Stimulated activated CD4-positive, alpha-beta T cell treated with anti-CD3 and anti-CD28 coated beads, Interleukin-4, amount 100 ng/mL, for 1 hour (primary cell): ENCODE data around the gene LILRB2.
"Not testable (repeated sequence)": the region's sequence is repeated elsewhere in the genome, so short reads cannot be mapped to it uniquely, and the experiment has no call there.

Source experiments
- DNase-seq: peaks from one replicate; pipeline ENCODE4 v3.0.0-alpha.2; 2020

The LILRB2 gene

DNA sequence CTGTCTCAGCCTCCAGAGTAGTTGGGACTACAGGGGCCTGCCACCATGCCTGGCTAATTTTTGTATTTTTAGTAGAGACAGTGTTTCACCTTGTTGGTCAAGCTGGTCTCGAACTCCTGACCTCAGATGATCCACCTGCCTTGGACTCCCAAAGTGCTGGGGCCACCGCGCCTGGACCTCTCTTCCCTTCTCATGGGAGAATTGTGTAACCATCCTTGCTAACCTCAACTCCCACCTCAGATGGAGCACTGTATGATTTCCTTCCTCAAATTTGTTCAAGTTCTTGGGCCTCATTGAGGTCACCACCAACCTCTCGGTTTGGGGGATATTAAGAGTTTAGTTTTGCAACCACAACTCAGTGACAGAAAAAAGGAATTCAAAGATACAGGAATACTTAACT lies 21.3 kb upstream of the LILRB2 start:
- no peak for DNase-seq

DNA sequence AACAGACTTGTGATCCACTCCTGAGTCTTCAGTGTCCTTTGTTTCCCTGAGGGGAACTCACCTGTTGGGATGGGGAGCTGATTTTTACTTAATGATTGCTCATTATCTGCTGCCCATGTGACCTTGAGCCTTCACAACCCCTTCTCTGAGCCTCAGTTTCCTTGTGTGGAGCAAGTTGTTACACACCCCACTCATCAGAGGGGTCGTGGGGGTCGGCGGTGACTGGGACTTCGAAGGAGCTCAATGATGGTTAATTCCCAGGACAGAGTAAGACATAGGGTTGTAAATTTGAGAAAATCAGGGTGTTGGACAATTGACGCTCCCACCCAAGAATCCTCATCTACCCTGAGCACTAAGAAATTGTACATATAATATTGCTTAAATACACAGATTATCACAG lies 18.6 kb upstream of the LILRB2 start:
- no peak for DNase-seq

DNA sequence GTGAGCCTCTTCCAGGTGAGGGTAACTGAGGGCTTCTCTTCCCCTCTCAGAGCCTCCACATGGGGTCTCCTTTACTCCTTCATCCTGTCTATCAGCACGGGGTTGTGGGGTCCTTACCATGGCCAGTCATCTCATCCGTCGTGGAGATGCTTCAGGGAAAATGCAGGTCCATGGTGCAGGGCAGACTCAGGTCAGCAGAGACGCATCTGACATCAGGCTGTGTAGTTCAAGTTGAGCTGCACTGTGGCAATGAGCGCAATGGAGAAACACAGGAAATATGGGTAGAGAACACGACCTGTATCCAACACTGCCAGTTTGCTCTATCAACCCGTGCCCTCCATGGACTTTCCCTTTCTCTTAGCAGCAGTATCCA lies 18.2 kb upstream of the LILRB2 start:
- no peak for DNase-seq

DNA sequence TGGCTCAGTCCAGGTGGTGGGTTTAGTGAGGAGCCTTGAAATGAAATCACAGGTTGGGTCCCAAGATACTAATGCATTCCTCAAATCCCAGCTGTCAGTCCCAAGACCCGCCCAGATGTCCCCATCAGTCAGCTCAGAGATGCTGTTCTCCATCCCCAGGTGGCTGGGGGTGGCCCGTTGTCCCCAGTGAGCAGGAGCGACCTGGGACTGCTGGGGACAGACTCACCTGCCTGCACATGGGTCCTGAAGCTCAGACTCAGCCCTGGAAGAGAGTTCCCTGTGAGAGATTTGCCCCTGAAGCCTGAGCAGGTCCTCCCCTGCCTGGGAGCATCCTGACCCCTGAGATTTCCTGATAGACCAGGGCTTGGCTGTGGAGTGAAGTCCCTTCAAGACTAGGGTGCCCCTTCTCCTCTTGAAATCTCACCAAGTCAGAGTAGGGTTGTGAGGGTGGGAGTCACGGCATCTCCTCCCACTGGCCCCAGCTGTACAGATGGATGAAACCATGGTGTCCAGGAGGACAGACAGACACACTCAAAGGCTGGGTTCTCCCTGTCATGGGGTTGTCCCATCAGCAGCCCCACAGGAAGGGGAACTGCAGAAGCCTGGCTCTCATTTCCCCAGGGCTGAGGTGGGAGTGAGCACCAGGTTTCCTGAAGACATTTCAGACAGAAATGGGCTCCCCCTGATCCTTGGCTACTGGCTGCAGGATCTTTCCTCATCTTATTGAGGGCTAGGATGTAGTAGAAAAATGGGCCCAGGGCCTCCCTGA lies 17.6 kb upstream of the LILRB2 start:
- DNase-seq, result no peak

DNA sequence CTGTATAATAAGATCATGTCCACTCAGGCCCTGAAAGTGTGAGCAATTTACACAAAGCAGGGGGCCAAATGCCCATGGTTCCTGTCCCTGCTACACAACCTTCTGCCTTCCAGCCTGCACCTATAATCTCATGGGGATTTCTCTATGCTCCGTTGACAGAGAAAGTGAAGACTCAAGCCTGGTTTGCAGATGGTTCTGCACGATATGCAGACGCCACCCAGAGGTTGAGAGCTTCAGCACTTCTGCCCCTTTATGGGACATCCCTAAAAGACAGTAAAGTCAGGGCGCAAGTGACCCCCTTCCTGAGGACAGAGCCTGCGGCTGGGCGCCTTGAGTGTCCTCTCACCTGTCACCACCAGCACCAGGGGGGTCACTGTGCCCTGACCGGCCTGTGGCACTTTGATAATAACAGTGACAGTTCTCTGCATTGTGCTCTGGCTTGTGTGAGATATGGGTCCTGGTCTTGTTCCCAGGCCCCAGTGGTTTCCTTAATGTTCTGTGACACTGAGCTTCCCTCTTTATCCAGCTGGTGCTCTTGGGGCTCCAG lies 16.9 kb upstream of the LILRB2 start:
- no peak for DNase-seq

DNA sequence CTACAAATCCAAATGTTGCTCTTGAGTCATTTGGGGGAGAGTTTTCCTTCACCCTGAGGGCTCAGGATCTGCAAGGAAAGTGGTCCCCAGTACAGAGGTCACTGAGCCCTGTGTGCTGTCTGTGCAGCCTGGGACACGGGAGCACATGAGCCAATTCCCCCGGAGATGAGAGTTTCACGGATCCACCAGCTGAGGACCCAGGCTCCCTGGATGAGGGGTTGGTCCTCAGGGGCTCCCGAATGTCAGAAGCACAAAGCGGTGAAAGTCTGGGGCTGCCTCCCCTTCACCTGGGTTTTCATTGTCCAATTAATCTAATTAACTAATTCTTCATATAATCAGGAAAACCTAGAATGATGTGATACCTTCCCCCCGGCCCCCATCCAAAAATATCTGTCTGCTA lies 13.6 kb upstream of the LILRB2 start:
- no peak for DNase-seq

DNA sequence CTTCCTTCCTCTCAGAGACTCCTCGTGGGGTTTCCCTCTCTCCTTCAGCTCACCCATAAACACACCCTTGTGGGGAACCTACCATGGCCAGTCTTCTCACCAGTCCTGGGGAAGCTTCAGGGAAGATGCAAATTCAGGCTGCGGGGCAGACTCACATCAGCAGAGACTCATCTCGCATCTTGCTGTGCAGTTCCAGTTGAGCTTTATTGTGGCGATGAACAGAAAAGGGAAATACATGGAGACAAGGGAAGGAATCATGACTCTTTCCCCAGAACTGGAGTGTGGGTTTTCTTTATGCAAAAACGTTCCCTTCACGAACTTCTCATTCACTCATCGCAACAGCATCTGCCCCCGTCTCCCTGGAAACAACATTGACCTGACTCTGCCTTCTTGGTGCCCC lies 8.2 kb upstream of the LILRB2 start:
- not testable (repeated sequence) for DNase-seq

DNA sequence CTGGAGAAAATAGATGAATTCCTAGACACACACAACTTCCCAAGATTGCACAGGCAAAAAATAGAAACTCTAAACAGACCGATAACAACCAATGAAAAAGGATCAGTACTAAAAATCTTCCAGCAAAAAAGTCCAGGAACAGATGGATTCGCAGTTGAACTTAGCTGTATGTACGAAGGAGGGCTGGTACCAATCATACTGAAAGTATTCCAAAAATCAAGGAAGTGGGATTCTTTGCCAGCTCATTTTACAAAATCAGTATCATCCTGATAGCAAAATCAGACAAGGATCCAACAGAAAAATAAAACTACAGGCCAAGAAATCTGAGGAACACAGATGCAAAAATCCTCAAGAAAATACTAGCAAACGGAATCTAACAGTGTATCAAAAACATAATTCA lies 6.5 kb upstream of the LILRB2 start:
- no peak for DNase-seq

DNA sequence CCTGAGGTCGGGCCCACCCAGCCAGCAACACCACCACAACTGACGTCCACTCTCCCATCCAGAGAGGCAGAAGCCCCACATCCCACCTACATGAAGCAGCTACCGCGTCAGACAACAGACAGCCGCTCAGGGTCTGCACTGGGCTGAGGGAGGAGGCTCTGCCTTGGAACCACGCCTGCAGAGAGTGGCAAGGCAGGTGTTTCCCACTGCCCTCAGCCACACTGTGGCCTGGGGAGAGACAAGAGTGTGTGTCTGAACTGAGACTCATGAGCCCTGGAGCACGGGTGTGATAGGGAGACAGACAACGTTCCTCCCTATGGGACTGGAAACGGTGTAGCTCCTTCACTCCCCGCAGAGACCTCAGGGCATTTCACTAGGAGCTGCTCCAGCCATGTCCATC lies 5.4 kb upstream of the LILRB2 start:
- not testable (repeated sequence) for DNase-seq

DNA sequence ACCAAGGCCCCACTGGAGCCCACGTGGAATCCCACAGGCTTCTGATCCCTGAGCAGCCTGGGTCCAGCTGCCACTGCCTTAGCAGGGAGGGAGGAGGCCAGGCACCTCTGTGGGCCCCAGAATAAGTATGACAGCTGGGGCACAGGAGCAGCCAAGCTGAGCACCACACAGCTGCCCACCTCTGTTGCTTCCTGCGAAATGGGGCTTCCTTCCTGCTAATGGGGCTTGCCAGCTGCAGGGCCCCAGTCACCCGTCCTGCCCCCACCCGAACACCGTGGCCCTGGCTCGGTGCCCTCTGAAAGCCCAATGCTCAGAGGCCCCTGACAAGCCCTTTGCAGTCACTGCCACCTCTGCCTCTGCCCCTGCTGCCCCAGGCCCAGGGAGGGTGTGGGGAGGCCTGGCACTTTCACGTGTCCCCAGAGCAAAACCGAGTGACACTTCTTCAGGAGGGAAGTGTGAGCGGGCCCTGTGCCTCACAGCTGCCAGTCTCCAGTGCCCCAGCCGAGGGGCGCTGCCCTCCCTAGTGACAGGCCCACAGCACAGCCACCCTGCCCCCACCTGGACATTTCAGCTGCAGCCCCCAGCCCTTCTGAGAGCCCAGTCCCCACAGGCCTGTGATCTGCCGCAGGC lies 4.6 kb upstream of the LILRB2 start:
- not testable (repeated sequence) for DNase-seq

DNA sequence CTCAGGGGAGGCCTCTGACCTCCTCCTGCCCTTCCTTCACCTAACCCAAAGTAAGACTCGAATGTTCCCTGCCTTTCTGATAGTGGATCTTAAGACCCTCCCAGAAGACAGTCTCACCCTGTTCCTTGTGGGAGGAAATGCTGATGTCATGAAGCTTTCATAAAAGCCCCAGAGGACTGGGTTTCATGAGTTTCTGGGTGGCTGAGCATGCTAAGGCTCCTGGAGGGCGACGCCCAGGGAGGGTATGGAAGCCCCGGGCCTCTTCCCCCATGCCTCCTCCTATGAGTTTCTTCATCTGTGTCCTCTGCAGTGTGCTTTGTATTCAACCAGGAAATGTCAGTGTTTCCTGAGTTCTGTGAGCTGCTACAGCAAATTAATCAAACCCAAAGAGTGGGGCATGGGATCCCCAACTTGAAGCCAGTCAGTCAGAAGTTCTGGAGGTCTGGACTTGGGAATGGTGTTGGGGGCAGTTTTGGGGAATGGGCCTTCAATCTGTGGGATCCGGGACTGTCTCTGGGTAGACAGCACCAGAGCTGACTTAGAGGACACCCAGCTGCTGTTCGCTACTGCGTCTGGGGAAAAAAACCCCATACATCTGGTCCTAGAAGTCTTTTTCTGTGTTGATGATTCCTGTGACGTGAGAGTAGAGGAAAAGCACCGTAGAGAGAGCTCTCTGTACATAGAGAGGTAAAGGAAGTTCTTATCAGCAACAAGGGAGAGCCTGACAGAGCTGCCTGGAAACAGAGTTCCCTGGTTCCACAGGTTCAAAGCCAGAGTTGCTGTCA lies 2.0 kb upstream of the LILRB2 start:
- no peak for DNase-seq

DNA sequence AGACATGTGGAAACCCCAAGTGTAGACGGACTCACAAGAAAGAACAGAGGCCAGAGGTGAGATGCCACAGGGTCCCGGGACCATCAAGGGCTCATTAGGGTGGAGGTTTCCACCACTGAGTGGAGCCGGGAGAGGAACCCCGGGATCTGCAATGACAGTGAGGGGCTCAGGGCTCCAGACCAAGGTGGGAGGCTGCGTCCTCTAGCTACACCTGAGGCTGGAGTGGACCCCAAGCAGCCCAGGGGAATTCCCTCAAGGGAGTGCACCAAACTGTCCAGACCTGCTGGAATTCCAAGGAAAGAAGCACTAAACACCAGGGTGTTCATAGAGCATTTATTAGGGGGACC lies 792 bp upstream of the LILRB2 start:
- not testable (repeated sequence) for DNase-seq

DNA sequence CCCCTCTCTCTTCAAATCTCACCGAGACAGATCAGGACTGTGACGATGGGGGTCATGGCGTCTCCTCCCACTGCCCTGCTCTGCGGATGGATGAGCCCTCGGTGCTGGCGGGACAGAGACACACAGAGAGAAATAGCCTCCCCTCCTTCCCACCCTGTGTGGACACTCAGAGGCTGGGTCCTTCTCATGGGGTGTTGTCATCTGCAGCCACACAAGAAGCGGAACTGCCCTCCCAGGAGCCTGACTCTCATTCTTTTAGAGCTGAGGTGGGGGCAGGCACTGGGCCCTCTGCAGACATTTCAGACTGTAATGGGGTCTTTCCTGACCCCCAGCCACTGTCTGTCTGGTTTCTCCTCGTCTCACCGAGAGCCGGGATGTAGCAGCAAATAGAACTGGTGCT lies 469 bp downstream of the LILRB2 start:
- not testable (repeated sequence) for DNase-seq

DNA sequence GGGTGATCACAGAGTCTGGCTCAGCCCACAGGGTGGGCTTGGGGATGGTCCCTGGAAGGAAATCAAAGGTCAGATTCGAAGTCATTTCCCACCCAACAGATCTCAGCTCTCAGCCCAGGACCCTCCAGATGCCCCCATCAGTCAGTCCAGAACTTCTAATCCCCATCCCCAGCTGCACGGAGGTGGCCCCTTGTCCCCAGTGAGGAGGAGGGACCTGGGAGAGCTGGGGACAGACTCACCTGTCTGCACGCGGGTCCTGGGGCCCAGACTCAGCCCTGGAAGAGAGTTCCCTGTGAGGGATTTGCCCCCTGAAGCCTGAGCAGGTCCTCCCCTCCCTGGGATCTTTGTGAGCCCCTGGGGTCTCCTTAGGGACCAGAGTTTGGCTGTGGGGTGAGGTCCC lies 885 bp downstream of the LILRB2 start:
- DNase-seq, result not testable (repeated sequence)

DNA sequence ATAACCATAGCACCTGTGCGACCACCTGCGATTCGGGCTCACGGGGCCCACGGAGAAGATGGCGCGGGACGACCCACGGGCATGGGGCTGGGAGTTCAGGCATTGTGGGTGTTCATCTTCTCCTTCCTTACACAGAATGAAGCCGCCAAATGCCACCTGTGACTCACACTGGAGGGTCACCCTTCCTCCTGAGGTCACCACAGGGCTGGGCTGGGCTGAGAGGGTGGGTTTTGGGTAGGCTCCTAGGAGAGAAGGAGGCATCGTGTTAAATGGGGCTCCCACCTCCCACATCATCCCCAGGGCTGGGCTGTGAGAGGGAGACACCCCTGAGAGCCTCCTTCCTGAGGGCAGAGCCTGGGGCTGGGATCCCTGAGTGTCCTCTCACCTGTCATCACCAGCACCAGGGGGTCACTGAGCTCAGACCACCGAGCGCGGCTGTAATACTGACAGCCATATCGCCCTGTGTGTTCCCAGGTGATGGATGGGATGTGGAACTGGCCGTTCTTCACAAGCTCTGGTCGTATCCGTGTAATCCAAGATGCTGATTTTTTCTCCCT lies 1.4 kb downstream of the LILRB2 start:
- DNase-seq, result no peak

DNA sequence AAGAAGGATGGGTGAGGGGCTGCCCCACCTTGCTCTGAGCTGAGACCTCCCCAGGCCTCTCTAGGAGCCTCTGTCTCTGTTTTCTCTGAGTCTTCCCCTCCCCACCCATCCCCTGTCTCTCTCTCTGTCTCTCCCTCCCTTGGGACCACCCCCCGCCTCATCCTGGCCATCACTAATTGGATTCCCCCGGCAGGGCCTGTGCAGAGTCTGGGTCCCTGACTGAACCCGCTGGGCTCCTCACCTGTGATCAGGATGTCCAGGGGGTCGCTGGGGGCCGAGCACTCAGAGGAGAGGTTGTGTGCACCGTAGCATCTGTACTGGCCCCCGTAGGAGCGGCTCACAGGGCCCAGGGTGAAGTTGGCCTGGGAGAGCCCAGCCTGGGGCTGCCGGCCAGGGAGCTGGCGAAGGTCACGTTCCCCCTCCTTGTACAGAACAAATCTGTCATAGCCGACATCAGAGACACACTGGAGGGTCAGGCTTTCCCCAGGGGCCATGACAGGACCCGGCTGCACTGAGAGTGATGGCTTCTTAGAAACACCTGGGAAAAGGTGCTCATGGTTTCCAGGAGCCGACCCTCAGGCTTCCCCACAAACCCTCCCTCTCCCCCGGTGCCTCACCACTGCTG lies 2.2 kb downstream of the LILRB2 start:
- DNase-seq, result not testable (repeated sequence)

DNA sequence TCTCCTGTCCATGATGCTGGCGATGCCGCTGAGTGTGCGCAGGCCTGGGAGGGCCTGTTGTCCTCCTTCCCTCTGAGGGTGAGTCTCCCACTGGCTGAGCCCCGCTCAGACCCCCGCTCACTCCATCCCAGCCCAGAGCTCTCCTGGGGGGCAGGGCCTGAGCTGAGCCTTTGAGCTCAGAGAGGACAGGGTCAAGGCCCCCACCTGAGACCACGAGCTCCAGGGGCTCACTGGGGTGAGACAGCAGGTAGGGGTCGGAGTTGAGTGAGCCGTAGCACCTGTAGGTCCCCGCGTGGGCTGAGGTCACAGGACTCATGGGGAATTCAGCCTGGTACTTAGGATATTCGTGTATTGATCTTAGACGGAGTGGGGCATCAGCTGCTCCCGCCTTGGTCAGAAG lies 2.9 kb downstream of the LILRB2 start:
- DNase-seq, result not testable (repeated sequence)

DNA sequence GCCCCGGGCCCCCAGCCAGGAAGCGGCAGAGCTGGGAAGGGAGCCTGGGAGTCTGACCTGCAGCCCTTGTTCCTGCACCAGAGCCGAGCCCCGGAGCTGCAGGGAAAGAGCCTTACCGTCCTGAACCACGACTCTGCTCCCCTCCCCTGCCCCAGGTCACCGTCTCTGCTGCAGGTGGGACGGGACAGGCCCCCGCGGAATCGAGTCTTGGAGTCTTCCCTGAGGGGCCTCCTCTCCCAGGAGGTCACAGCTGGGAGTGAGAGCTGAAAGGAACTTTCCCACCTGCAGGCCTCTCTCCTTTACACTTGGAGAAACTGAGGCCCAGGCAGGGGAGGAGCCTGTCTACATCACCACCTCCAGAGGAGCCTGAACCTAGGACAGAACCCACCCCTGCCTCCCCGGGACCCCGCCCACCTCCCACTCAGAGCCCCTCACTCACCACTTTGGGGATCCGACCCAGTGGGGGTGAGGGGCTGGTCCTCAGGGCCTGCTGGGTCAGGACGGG lies 3.7 kb downstream of the LILRB2 start:
- not testable (repeated sequence) for DNase-seq

DNA sequence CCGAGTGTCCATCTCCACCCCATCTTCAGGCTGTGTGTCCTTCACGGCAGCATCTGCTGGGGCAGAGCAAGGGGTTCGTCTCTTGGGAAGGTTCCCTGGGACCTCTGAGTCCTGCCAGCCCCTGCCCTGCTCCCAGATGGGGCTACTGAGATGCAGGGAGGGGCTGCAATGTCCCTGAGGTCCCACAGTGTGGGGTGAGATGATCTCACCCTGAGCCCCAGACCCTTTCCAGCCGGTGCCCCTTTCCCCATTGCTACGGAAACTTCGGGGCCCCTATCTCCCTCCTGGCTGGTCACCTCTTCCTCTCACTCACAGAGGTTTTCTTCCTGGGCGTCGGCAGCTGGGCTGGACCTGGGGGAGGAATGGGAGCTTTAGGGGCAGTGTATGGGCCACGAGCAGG lies 5.0 kb downstream of the LILRB2 start:
- DNase-seq, result no peak

DNA sequence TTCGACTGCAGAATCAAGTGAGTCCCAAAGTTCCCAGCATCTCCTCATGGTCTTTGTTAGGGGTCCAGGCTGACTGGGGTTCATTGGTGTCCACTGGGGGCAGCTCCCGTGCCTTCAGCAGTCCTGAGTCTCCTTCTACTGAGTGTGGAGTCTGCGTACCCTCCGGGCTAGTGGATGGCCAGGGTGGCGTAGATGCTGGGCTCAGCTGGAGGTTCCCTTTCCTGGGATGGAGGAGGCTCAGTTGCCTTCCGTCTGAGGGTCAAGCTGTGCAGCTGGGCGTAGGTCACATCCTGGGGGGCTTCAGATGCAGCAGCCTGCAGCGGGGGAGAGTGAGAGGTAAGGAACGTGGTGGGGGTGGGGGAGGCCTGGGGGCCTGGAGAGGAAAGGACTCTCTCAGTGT lies 6.4 kb downstream of the LILRB2 start:
- DNase-seq, result not testable (repeated sequence)

DNA sequence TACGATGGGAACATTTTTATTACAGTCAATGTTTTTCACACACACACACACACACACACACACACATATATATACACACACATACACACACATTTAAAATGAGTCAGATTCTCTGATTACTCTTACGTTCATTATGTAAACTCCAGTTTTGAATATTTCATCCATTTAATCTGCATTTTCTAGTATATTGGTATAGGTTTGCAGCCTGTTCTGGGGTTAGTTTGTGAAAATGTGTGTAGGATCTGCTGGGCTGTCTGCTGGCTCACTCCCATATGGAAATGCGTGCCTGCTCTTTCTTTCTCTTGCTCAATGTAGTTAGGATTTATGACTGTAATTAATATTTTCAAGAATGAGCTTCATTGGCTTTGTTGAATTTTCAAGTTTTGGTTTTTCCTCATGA lies 7.1 kb downstream of the LILRB2 start:
- DNase-seq, result no peak

DNA sequence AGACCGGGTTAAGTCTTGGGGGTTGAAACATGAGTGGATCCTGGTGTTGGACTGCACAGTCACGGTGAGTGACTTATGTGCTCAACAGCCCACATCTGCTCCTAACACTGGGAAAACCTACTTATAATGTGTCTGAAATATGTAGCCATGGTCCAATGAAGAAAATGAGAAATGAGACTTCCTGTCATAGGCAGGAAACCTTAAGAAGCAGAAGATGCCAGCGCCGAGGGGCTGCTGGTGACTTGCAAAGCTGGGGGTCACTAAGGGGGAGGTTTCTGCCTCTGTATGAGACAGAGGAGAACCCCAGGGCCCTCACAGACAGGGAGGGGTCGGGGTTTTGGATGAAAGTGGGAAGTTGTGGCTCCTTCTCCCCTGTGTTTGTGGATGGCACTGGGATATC lies 8.7 kb downstream of the LILRB2 start:
- DNase-seq, result not testable (repeated sequence)

DNA sequence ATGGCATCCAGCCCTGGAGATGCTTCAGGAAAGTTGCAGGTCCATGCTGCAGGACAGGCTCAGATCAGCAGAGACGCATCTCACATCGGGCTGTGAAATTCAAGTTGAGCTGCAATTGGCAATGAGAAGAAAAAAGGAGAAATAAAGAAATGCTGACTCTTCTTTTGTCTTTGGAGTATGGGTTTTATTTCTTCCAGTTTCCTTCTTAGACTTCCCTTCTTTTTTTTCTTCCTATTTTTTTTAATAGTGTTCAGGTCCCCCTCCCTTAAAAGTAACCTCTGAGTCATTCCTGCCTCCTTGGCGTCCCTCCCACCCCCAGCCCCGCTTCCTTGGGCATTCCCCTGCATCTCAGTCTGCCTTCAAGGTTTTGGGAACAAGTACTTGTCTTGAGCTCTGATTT lies 9.3 kb downstream of the LILRB2 start:
- DNase-seq, result not testable (repeated sequence)
